HCT116 (cell line): ENCODE results near the gene PPP4R2. TPM values are rescaled to one million over a fixed set of nuclear protein-coding genes. Genes with fewer than 3 reads are reported as not detected.

Source experiments
- ATAC-seq: fragments of 200-7000 bp; cut with Tn5 transposase; 2 replicates; pipeline ENCODE4 v1.9.1; 2020; ENCODE audit warnings: mild to moderate bottlenecking, moderate library complexity
- BruUV-seq: library from RNA; stranded (reverse); fragments of 400-500 nt; replicated peaks from 2 replicates; lab custom pipeline; 2021; lab: Mats Ljungman, UMichigan
- CTCF ChIA-PET: fragments of 300-600 bp; sonication (Branson Sonifier 250); formaldehyde crosslinking; loops from one replicate; lab custom pipeline; 2021; ENCODE audit warnings: antibody characterized with exemption; lab: Charles Lee
- POLR2A ChIA-PET: fragments of 300-600, 350-600 bp; sonication (Branson Sonifier 250); formaldehyde crosslinking; loops from one replicate; lab custom pipeline; 2021; ENCODE audit warnings: antibody characterized with exemption; lab: Charles Lee
- RAD21 ChIA-PET, 2 experiments: fragments of 300-600 bp; sonication (Branson Sonifier 250); formaldehyde crosslinking; loops; one replicate each; lab custom pipeline; 2023; ENCODE audit warnings: low total read pairs in 2 of 2; ENCODE audit not compliant: uncharacterized antibody in 2 of 2, unreplicated experiment in 2 of 2, low non-redundant PET in 1 of 2; lab: Charles Lee
- DNase-seq: peaks from one replicate; pipeline ENCODE4 v3.0.0-alpha.2; 2010; ENCODE audit warnings: low read depth, low spot score
- H2AFZ ChIP-seq: fragments of 200-600 bp; shearing (Covaris generic), sonication (generic); 2 replicates; pipeline ENCODE4 v1.6.1; 2017; ENCODE audit warnings: low read depth, mixed run types, mixed read lengths, antibody characterized with exemption, low read length; ENCODE audit not compliant: poor library complexity, severe bottlenecking
- H3K27ac ChIP-seq: 2 replicates; pipeline ENCODE4 v1.5.1; 2012; ENCODE audit warnings: low read depth, low read length
- H3K27me3 ChIP-seq: fragments of 200-600 bp; sonication (generic); 2 replicates; pipeline ENCODE4 v1.6.1; 2016; ENCODE audit warnings: mixed run types, low read length, mixed read lengths; ENCODE audit not compliant: insufficient read depth
- H3K36me3 ChIP-seq, 2 experiments: fragments of 200-500 bp in 1 of 2; fragments of 200-600 bp in 1 of 2; sonication (Bioruptor generic) in 1 of 2; sonication (generic) in 1 of 2; 2 replicates each; pipeline versions ENCODE4 v1.5.1 to v1.6.1; 2014 to 2016; ENCODE audit warnings: low read length in 2 of 2, inconsistent platforms in 1 of 2, mixed read lengths in 1 of 2, mixed run types in 1 of 2; ENCODE audit not compliant: insufficient read depth in 2 of 2, control insufficient read depth in 1 of 2
- H3K4me1 ChIP-seq, 2 experiments: fragments of 200-600 bp in 1 of 2; sonication (generic) in 1 of 2; 2 replicates each; pipeline versions ENCODE4 v1.5.1 to v1.6.1; 2012 to 2017; ENCODE audit warnings: low read length in 2 of 2, inconsistent platforms in 1 of 2, mild to moderate bottlenecking in 1 of 2, mixed read lengths in 1 of 2, mixed run types in 1 of 2, moderate library complexity in 1 of 2; ENCODE audit not compliant: insufficient read depth in 2 of 2, control insufficient read depth in 1 of 2
- H3K4me2 ChIP-seq: fragments of 200-600 bp; sonication (generic); 2 replicates; pipeline ENCODE4 v1.6.1; 2017; ENCODE audit warnings: mixed run types, low read length, mixed read lengths
- H3K4me3 ChIP-seq, 2 experiments: fragments of 200-600 bp in 1 of 2; sonication (generic) in 1 of 2; replicated peaks in 1 of 2; 2 replicates each; pipeline ENCODE4 v1.5.1; 2011 to 2016; ENCODE audit warnings: low read length in 2 of 2, control low read depth in 1 of 2, low read depth in 1 of 2, mild to moderate bottlenecking in 1 of 2, mixed read lengths in 1 of 2, mixed run types in 1 of 2
- H3K79me2 ChIP-seq: fragments of 200-600 bp; sonication (generic); 2 replicates; pipeline ENCODE4 v1.6.1; 2017; ENCODE audit warnings: mild to moderate bottlenecking, mixed run types, low read length, moderate library complexity, mixed read lengths; ENCODE audit not compliant: insufficient read depth
- H3K9ac ChIP-seq: fragments of 200-600 bp; sonication (generic); 2 replicates; pipeline ENCODE4 v1.6.1; 2016; ENCODE audit warnings: low read length, mixed read lengths
- H3K9me2 ChIP-seq: fragments of 200-600 bp; sonication (generic), shearing (Covaris generic); 2 replicates; pipeline ENCODE4 v1.6.1; 2017; ENCODE audit warnings: mixed run types, mild to moderate bottlenecking, moderate library complexity; ENCODE audit not compliant: insufficient read depth
- H3K9me3 ChIP-seq, 2 experiments: fragments of 200-500 bp in 1 of 2; fragments of 200-600 bp in 1 of 2; sonication (Bioruptor generic) in 1 of 2; sonication (generic) in 1 of 2; 2 replicates each; pipeline ENCODE4 v1.6.1; 2014 to 2017; ENCODE audit warnings: low read length in 2 of 2, mixed read lengths in 2 of 2, inconsistent platforms in 1 of 2, low read depth in 1 of 2, mild to moderate bottlenecking in 1 of 2, mixed run types in 1 of 2, moderate library complexity in 1 of 2; ENCODE audit not compliant: control insufficient read depth in 1 of 2, insufficient read depth in 1 of 2
- H4K20me1 ChIP-seq: fragments of 200-600 bp; sonication (generic), shearing (Covaris generic); 2 replicates; pipeline ENCODE4 v1.6.1; 2017; ENCODE audit warnings: mixed run types, mild to moderate bottlenecking, moderate library complexity; ENCODE audit not compliant: insufficient read depth
- ATF3 ChIP-seq: IDR thresholded peaks from 2 replicates; pipeline ENCODE4 v1.6.1; 2012
- CEBPB ChIP-seq: IDR thresholded peaks from 2 replicates; pipeline ENCODE4 v1.6.1; 2012; ENCODE audit warnings: low read depth
- CTCF ChIP-seq, 3 experiments: fragments of 200-600 bp in 1 of 3; sonication (generic) in 1 of 3; IDR thresholded peaks in 2 of 3; conservative IDR thresholded peaks in 1 of 3; 2 replicates each; pipeline ENCODE4 v1.5.1; 2012 to 2017; ENCODE audit warnings: low read depth in 2 of 3, low read length in 2 of 3, antibody characterized with exemption in 1 of 3, borderline replicate concordance in 1 of 3, control low read depth in 1 of 3, mild to moderate bottlenecking in 1 of 3, mixed read lengths in 1 of 3, mixed run types in 1 of 3, moderate library complexity in 1 of 3; ENCODE audit not compliant: insufficient read depth in 1 of 3
- FOSL1 ChIP-seq: IDR thresholded peaks from 2 replicates; pipeline ENCODE4 v1.6.1; 2012; ENCODE audit warnings: low read depth
- JUND ChIP-seq: IDR thresholded peaks from 2 replicates; pipeline ENCODE4 v1.6.1; 2012
- MAX ChIP-seq: IDR thresholded peaks from 2 replicates; pipeline ENCODE4 v1.6.1; 2012
- POLR2A ChIP-seq: IDR thresholded peaks from 2 replicates; pipeline ENCODE4 v1.7.0; 2011; ENCODE audit warnings: borderline replicate concordance; ENCODE audit not compliant: insufficient read depth, insufficient read length; ENCODE audit errors: extremely low read depth
- RAD21 ChIP-seq: IDR thresholded peaks from 2 replicates; pipeline ENCODE4 v1.6.1; 2012; ENCODE audit warnings: low read depth, mild to moderate bottlenecking
- SIN3A ChIP-seq: IDR thresholded peaks from 2 replicates; pipeline ENCODE4 v1.6.1; 2012; ENCODE audit warnings: low read depth
- intact Hi-C: fragments of 100-400 bp; cut with micrococcal nuclease; formaldehyde crosslinking; loops from 2 replicates; pipeline ENCODE4 v1.10.0; 2022
- total RNA-seq: library from RNA; stranded (reverse); gene quantifications from one replicate; pipeline ENCODE4 v1.2.1, GENCODE V29; 2021; ENCODE audit not compliant: unreplicated experiment

The PPP4R2 gene
- total RNA-seq, 1 experiment from 2014 or later: 72.5 TPM

- H4K20me1 ChIP-seq: no peaks in the 10 kb centered on the region
- no peak overlapping the region for H3K4me3 ChIP-seq
- no peak overlapping the region for H3K9ac ChIP-seq
- TF ChIP-seq RAD21: peak; percentile 85
- TF ChIP-seq CTCF (IDR thresholded peaks at IDR 0.05 in 2 of 3, conservative IDR thresholded peaks at IDR 0.05 in 1 of 3; ENCODE audit: borderline replicate concordance in 1 of 3, insufficient read depth in 1 of 3, low read depth in 2 of 3, low read length in 2 of 3): peak; percentile 74 to 95 (median 92)
- no peak for TF ChIP-seq ATF3
- TF ChIP-seq, all 23 proteins: peak for 2
- ATAC-seq (peak; percentile 96), DNase-seq (peak; percentile 57)
- BruUV-seq: no TSS peak
- Histone ChIP-seq H3K4me2 (no peak overlapping the region), H3K36me3 (no peaks in the 10 kb centered on the region), H3K27ac (no peak overlapping the region), H3K9me3 (no peaks in the 10 kb centered on the region), H3K9me2 (no peaks in the 10 kb centered on the region), H3K79me2 (no peaks in the 10 kb centered on the region), H2AFZ (peak overlapping the region; percentile 10), H3K27me3 (no peaks in the 10 kb centered on the region), H3K4me1 (no peaks in the 10 kb centered on the region)
- RAD21 ChIA-PET: no interaction called here
- intact Hi-C loops: loop anchor here (1.0 to 5.0 kb wide), 3 partner anchors 331 to 434 kb away; no protein-coding TSS in a partner anchor
- POLR2A ChIA-PET: no interaction called here
- CTCF ChIA-PET: interaction anchor here (0.7 kb wide), 1 partner anchor 401 kb away, joined by 6 read pairs; no protein-coding TSS in a partner anchor
These were observed 104.3 kb downstream of the PPP4R2 start for GRCh38 chr3:73100741-73101559.

GRCh38 chr3:73101881-73102280 lies 105.3 kb downstream of the PPP4R2 start:
- no peaks in the 10 kb centered on the region for H3K9me2 ChIP-seq
- TF ChIP-seq MAX (no peak), RAD21 (no peak), JUND (no peak), SIN3A (no peak), CTCF (IDR thresholded peaks at IDR 0.05 in 2 of 3, conservative IDR thresholded peaks at IDR 0.05 in 1 of 3; ENCODE audit: borderline replicate concordance in 1 of 3, insufficient read depth in 1 of 3, low read depth in 2 of 3, low read length in 2 of 3) (no peak), POLR2A (no peak), CEBPB (no peak), ATF3 (no peak), FOSL1 (no peak)
- H3K79me2 ChIP-seq: no peaks in the 10 kb centered on the region
- H3K4me1 ChIP-seq: no peaks in the 10 kb centered on the region
- no TSS peak for BruUV-seq
- intact Hi-C loops: loop anchor here (1.0 to 5.0 kb wide), 3 partner anchors 330 to 435 kb away; no protein-coding TSS in a partner anchor
- H3K9ac ChIP-seq: no peak overlapping the region
- H3K27ac ChIP-seq: no peak overlapping the region
- ATAC-seq (no peak), DNase-seq (no peak)
- H4K20me1 ChIP-seq: no peaks in the 10 kb centered on the region
- H3K4me3 ChIP-seq: no peak overlapping the region
- H3K27me3 ChIP-seq: no peaks in the 10 kb centered on the region
- CTCF ChIA-PET: interaction anchor here (0.7 kb wide), 1 partner anchor 400 kb away, joined by 6 read pairs; no protein-coding TSS in a partner anchor
- no peaks in the 10 kb centered on the region for H3K36me3 ChIP-seq
- H3K4me2 ChIP-seq: no peak overlapping the region
- no peak overlapping the region for H2AFZ ChIP-seq
- RAD21 ChIA-PET: no interaction called here
- H3K9me3 ChIP-seq: no peaks in the 10 kb centered on the region
- POLR2A ChIA-PET: no interaction called here
